ENCODE measurements around the gene NKD2.

Gene NKD2
- 0 to 0.72 (median 0.20) reads per million in 9 experiments for total RNA-seq

- Mint-ChIP-seq H3K27ac (no peak within 1 kb of the TSS), H3K36me3 (ENCODE audit: insufficient read depth) (peaks cover 4% of the 10 kb centered on the region), H3K9me3 (no peaks in the 10 kb centered on the region), H3K4me3 (peak within 1 kb of the TSS; percentile 77 to 79), H3K4me1 (ENCODE audit: low read depth in 2 of 2) (peaks cover 5 to 10% of the 10 kb centered on the region in 2 donors), H3K27me3 (peaks cover 51 to 72% of the 10 kb centered on the region in 2 donors)
- ATAC-seq (replicated peaks) (peak; percentile 65), DNase-seq (peak in 2 of 3 experiments; percentile 23 to 28)
Measured at GRCh38 chr5:1008451-1009358, at the start of gene NKD2. NKD2 (plus strand) TSS chr5:1008802; CDS start chr5:1009058, 256 bp downstream.

DNA sequence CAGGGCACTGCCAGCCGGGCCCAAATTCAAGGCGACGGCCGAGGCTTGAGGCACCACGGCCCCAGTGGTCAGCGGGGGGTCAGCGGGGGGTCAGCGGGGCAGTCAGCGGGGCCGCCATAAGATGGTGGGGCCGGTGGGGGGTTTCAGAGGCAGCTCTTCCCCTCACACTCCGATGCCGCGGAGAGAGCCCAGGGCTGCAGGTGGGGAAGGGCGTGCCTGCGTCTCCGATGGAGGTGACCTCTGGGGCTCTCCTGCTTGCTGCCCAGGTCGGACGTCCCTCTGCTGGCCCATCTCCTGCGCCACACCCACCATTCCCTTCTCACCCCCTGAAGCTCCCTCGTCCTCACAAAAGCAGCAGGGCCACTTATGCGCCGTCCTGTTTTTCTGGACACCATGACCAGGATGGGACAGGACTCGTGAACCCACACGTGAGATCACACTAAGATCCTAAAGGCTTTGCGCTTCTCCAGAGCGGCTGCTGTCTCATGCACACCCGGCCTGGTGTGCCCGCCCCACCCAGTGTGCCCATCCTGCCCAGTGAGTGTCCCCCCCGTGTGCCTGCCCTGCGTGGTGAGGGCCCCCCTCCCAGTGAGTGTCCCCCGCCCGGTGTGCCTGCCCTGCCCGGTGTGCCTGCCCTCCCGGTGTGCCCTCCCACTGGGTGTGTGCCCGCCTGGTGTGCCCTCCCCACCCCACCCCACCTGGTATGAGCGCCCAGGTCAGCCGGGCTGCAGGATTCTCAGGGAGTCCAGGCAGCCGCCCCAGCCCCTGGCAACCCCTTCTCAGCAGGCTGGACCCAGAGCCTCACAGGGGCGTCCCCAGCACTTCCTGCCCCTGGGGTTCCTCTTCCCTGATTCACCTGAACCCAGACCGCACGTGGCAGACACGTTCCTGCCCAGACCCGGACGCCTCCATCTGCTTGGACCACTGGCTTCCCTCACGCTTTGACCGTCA, 48.7 kb upstream of the NKD2 start:
- peaks cover 3% of the 10 kb centered on the region for H3K36me3 Mint-ChIP-seq (ENCODE audit: insufficient read depth)
- H3K4me1 Mint-ChIP-seq (ENCODE audit: low read depth in 2 of 2), result peaks cover 10 to 18% of the 10 kb centered on the region in 2 donors
- H3K4me3 Mint-ChIP-seq, result no peak overlapping the region
- H3K9me3 Mint-ChIP-seq, result no peaks in the 10 kb centered on the region
- ATAC-seq (replicated peaks) (no peak), DNase-seq (no peak)
- peaks cover 40 to 62% of the 10 kb centered on the region in 2 donors for H3K27me3 Mint-ChIP-seq
- H3K27ac Mint-ChIP-seq, result no peak overlapping the region

DNA sequence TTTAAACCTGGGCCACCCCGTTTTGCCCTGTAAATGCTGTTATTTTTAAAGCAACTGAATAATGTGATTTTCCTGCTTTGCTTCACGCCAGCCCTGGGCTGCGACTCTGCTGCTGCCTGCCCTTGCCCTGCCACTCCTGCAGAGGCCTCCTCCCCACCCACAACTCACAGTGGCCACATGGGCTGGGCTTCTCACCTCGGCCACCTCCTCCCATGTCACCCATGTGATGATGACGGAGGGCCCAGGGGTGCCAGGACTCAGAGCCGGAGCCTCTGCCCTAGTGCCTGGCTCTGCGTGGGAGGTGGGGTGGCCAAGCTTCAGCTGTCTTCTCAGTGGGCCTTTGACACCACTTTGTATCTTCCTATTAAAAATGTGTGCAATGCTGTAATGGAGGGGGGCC, 48.1 kb upstream of the NKD2 start:
- Mint-ChIP-seq H3K27me3 (peaks cover 40 to 62% of the 10 kb centered on the region in 2 donors), H3K36me3 (ENCODE audit: insufficient read depth) (peaks cover 3% of the 10 kb centered on the region), H3K4me3 (no peak overlapping the region), H3K4me1 (ENCODE audit: low read depth in 2 of 2) (peaks cover 6 to 18% of the 10 kb centered on the region in 2 donors), H3K27ac (no peak overlapping the region), H3K9me3 (no peaks in the 10 kb centered on the region)
- no peak for DNase-seq
- ATAC-seq (replicated peaks), result no peak

DNA sequence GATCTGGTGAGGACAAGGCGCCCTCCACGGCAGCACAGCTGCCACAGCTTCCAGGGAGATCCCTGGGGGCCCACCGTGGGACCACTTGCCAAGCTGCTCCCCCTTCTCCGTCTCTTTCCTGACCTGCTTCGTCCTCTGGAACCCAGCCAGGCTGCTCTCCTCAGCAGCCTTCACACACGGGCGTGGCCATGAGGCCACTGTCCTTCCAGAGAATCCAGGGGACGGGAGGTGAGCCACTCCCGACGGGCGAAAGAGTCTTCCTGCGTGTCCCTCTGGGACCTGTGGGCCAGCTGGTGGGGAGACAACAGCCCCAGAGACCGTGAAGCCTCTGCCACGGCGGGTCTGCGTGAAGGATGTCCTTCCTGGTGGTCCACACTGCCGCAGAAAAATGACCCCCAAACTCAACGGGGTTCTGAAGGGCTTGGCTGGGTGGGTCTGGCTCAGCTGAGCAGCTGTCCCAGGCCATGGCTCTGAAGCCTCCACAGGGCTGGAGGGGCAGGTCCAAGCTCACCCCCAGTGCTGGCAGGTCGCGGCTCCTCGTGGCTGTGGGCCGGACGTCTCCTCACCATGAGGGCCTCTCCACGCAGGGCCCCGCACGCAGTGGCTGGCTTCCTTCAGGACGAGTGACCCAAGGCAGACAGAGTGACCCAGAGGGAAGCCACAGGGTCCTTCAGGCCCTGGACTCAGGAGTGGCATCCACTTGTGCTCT, 47.4 kb upstream of the NKD2 start:
- H3K27ac Mint-ChIP-seq, result no peak overlapping the region
- DNase-seq, result no peak
- no peaks in the 10 kb centered on the region for H3K9me3 Mint-ChIP-seq
- peaks cover 40 to 62% of the 10 kb centered on the region in 2 donors for H3K27me3 Mint-ChIP-seq
- no peak overlapping the region for H3K4me3 Mint-ChIP-seq
- peaks cover 4 to 18% of the 10 kb centered on the region in 2 donors for H3K4me1 Mint-ChIP-seq (ENCODE audit: low read depth in 2 of 2)
- no peak for ATAC-seq (replicated peaks)
- peaks cover 3% of the 10 kb centered on the region for H3K36me3 Mint-ChIP-seq (ENCODE audit: insufficient read depth)

DNA sequence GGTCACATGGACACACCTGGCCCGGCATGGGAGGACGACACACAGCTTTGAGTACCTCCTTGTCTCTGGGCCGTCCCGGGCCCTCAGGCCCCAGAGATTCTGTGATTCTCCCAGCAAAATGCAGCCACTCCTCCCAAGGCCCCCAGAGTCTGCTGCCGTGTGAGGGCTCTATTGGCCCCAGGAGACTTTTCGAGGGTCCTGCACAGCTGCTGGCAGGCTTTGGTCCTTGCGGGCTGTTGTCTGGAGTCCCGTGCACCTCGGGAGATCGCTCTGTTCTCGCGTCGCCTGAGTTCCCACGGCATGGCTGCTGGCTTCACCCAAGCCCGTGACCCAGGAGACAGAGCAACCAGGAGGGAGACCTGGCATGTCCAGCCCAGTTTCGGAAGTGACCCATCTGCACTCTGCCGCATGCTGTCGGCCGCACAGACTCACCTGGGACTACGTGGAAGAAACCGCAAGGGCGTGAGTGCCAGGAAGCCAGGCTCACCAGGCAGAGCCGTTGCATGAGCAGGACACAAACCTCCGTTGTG, 46.8 kb upstream of the NKD2 start:
- Mint-ChIP-seq H3K27me3 (peaks cover 41 to 68% of the 10 kb centered on the region in 2 donors), H3K27ac (no peak overlapping the region)
- ATAC-seq (replicated peaks), result no peak

DNA sequence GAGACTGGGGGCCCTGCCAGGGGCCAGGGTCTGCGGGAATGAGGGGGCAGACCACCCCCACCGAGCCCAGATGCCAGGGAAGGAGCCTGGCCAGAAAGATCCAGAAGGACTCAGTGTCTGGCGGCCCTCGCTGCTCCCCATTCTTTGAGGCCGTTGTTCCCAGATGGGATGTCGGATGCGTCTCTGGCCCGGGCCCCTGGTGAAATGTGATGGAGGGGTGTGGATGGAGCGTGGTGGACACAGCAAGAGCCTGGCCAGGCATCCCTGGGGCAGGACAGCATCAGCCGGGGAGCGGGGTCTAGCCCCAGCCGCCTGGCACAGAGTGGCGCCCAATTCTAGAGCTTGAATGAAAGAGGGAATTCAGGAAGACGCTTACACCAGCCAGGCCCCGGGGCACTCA, 46.2 kb upstream of the NKD2 start:
- Mint-ChIP-seq H3K36me3 (ENCODE audit: insufficient read depth) (peaks cover 3% of the 10 kb centered on the region), H3K27me3 (peaks cover 45 to 74% of the 10 kb centered on the region in 2 donors), H3K4me3 (no peak overlapping the region), H3K9me3 (no peaks in the 10 kb centered on the region), H3K4me1 (ENCODE audit: low read depth in 2 of 2) (peaks cover 0 to 14% of the 10 kb centered on the region in 2 donors), H3K27ac (no peak overlapping the region)
- ATAC-seq (replicated peaks), result no peak
- no peak for DNase-seq

More for the DNA sequence above, 46.8 kb upstream of the NKD2 start:
- Mint-ChIP-seq H3K36me3 (ENCODE audit: insufficient read depth) (peaks cover 3% of the 10 kb centered on the region), H3K4me1 (ENCODE audit: low read depth in 2 of 2) (peaks cover 3 to 16% of the 10 kb centered on the region in 2 donors), H3K9me3 (no peaks in the 10 kb centered on the region), H3K4me3 (no peak overlapping the region)
- no peak for DNase-seq

DNA sequence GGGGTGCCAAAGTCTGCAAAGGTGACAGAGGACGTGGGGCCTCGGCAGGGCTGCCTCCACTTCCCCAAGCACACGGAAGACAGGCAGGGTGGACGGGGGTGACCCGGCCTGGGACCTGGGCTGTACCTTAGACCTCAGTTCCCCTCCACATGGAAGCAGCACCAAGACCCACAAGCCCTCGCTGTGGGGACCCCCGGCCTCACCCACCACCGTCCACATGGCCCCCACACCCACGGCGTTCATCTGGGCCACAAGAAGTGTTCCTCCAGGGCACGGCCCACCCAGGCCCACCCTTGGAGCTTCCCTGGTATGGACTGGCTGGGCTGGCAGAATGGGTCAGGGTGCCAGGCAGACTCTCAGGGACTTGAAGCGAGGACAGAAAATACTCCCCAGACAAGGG, 45.8 kb upstream of the NKD2 start:
- no peak overlapping the region for H3K4me3 Mint-ChIP-seq
- no peaks in the 10 kb centered on the region for H3K9me3 Mint-ChIP-seq
- peaks cover 49 to 78% of the 10 kb centered on the region in 2 donors for H3K27me3 Mint-ChIP-seq
- no peak overlapping the region for H3K27ac Mint-ChIP-seq
- no peak for DNase-seq
- peaks cover 0 to 11% of the 10 kb centered on the region in 2 donors for H3K4me1 Mint-ChIP-seq (ENCODE audit: low read depth in 2 of 2)
- ATAC-seq (replicated peaks), result no peak
- peaks cover 5% of the 10 kb centered on the region for H3K36me3 Mint-ChIP-seq (ENCODE audit: insufficient read depth)

GRCh38 chr5:963310-963672, 45.3 kb upstream of the NKD2 start:
- no peak overlapping the region for H3K27ac Mint-ChIP-seq
- no peak for DNase-seq
- no peaks in the 10 kb centered on the region for H3K9me3 Mint-ChIP-seq
- H3K4me1 Mint-ChIP-seq (ENCODE audit: low read depth in 2 of 2), result peaks cover 0 to 11% of the 10 kb centered on the region in 2 donors
- H3K36me3 Mint-ChIP-seq (ENCODE audit: insufficient read depth), result peaks cover 6% of the 10 kb centered on the region
- H3K27me3 Mint-ChIP-seq, result peaks cover 54 to 83% of the 10 kb centered on the region in 2 donors
- H3K4me3 Mint-ChIP-seq, result peak overlapping the region in 1 of 2 donors; percentile 66
- ATAC-seq (replicated peaks), result no peak

DNA sequence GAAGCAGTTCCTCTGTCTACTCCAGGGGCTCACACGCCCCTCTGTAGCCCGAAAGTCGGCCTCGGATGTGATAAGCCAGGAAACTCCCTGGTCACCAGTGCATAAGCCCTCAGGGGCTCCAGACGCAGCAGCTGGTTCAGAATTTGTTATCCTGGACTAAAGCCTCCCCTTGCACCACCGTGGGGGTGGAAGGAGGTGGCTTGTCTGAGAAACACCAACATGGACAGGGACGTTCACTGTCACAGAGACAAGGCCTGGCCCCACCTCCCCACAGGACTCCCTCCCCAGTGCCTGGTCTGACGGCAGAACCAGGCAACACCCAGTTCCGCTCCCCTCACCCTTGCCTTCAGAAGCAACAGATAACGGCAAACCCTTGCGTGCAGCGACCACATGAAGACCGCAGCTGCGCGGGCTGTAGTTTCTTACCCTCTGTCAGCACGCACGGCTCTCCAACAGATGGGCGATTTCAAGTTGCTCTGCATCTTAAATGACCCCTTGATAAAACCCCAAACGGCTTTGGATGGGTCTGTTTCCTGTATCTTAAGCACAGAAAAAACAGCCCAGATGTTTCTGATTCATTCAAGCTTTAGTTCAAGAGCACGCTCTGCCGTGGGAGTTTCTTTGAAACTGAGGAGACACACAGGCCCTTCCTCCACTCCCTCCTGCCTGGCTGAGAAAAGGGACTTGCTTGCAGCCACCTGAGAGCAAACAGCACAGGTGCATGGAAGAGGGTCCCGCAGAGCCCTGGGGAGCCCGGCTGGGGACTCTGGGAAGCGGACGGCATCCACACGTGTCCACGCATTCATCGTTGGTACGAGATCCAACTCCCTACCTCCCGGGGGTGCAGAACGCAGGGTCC, 44.7 kb upstream of the NKD2 start:
- H3K27ac Mint-ChIP-seq, result peak overlapping the region in 1 of 2 donors; percentile 27
- DNase-seq (no peak), ATAC-seq (replicated peaks) (peak; percentile 79)
- H3K4me1 Mint-ChIP-seq (ENCODE audit: low read depth in 2 of 2), result peaks cover under 1 to 11% of the 10 kb centered on the region in 2 donors
- no peaks in the 10 kb centered on the region for H3K9me3 Mint-ChIP-seq
- peaks cover 60 to 89% of the 10 kb centered on the region in 2 donors for H3K27me3 Mint-ChIP-seq
- H3K36me3 Mint-ChIP-seq (ENCODE audit: insufficient read depth), result peaks cover 6% of the 10 kb centered on the region
- peak overlapping the region; percentile 45 to 66 for H3K4me3 Mint-ChIP-seq

- ATAC-seq (replicated peaks), result no peak
- Mint-ChIP-seq H3K27me3 (peaks cover 69 to 98% of the 10 kb centered on the region in 2 donors), H3K36me3 (ENCODE audit: insufficient read depth) (peaks cover 3% of the 10 kb centered on the region), H3K4me1 (ENCODE audit: low read depth in 2 of 2) (peaks cover 7 to 11% of the 10 kb centered on the region in 2 donors), H3K27ac (no peak overlapping the region), H3K9me3 (no peaks in the 10 kb centered on the region), H3K4me3 (no peak overlapping the region)
- DNase-seq, result no peak
Measured at GRCh38 chr5:964821-965220, 43.8 kb upstream of the NKD2 start.

DNA sequence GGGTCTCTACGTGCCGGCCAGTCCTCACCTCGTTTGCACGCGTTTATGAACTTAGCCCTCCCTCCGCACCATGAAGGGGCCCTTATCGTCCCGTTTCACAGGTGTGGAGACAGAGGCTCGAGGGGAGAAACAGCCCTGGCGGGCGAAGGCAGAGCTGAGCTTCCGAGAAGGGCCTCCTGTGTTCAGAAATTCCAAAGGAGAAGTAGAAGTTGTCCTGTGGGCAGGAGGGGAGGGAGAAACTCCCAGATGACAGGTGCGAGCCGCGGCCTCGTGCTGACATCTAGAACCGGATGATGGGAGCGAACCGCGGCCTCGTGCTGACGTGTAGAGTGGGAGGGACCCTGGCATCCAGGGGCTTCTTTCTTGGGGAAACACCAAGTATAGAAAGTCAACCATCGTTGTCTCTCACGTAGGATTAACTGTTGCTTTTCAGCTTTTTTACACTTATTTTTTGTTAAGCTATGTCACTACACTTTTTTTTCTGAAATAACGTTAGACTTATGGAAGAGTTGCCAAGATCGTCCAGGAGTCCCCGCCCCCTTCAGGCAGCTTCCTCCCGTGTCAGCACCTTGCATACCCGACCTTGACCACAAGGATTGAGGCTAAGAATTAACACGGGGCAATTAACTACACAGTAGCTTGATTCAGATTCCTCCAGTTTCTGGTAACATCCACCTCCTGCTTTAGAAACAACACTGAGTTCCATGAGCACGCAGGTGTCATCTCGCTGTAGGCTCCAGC, 42.8 kb upstream of the NKD2 start:
- no peaks in the 10 kb centered on the region for H3K9me3 Mint-ChIP-seq
- no peak overlapping the region for H3K4me3 Mint-ChIP-seq
- peaks cover 7 to 11% of the 10 kb centered on the region in 2 donors for H3K4me1 Mint-ChIP-seq (ENCODE audit: low read depth in 2 of 2)
- ATAC-seq (replicated peaks), result no peak
- no peak overlapping the region for H3K27ac Mint-ChIP-seq
- H3K27me3 Mint-ChIP-seq, result peaks cover 69 to 97% of the 10 kb centered on the region in 2 donors
- DNase-seq, result no peak
- peaks cover 2% of the 10 kb centered on the region for H3K36me3 Mint-ChIP-seq (ENCODE audit: insufficient read depth)

Data from effector memory CD8-positive, alpha-beta T cell (primary cell).